Breast epithelium (tissue), 3 donors: ENCODE measurements around the gene ALOX5.

Experiments used
- POLR2A ChIP-seq: fragments of 450-650 bp; IDR thresholded peaks from one replicate; pipeline ENCODE4 v1.6.1; 2016; ENCODE audit warnings: antibody characterized with exemption, mild to moderate bottlenecking, moderate library complexity
- TF ChIP-seq, protein P1 (sequence below), 3 donors: fragments of 450-650 bp; IDR thresholded peaks; one replicate each; pipeline ENCODE4 v1.5.1; 2016 to 2017; ENCODE audit warnings: antibody characterized with exemption in 3 of 3, mild to moderate bottlenecking in 3 of 3, moderate library complexity in 3 of 3

DNA sequence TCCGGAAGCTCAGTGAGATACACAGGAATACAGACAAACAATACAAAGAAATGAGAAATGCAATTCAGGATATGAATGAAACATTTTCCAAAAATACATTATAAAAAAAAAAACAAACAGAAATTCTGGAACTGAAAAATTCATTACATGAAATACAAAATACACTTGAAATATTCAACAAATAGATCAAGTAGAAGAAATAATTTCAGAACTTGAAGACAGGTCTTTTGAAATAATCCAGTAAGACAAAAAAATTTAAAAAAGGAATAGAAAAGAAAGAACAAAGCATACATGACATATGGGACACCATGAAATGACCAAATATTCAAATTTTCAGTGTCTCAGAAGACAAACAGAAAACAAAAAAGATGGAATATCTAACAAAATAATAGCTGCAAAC is 102.5 kb downstream of the ALOX5 start:
- TF ChIP-seq, protein P1, sequence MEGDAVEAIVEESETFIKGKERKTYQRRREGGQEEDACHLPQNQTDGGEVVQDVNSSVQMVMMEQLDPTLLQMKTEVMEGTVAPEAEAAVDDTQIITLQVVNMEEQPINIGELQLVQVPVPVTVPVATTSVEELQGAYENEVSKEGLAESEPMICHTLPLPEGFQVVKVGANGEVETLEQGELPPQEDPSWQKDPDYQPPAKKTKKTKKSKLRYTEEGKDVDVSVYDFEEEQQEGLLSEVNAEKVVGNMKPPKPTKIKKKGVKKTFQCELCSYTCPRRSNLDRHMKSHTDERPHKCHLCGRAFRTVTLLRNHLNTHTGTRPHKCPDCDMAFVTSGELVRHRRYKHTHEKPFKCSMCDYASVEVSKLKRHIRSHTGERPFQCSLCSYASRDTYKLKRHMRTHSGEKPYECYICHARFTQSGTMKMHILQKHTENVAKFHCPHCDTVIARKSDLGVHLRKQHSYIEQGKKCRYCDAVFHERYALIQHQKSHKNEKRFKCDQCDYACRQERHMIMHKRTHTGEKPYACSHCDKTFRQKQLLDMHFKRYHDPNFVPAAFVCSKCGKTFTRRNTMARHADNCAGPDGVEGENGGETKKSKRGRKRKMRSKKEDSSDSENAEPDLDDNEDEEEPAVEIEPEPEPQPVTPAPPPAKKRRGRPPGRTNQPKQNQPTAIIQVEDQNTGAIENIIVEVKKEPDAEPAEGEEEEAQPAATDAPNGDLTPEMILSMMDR (IDR thresholded peaks at IDR 0.05): no peak
- no peak for TF ChIP-seq POLR2A
